OCI-LY3 (cell line): Measurements from ENCODE around the gene SERGEF.

ENCODE experiments used
- EZH2phosphoT487 ChIP-seq: fragments of 200-600 bp; shearing (Covaris generic); IDR thresholded peaks from 2 replicates; pipeline ENCODE4 v1.6.1; 2018; ENCODE audit warnings: antibody characterized with exemption, mixed run types, low read depth
- TF ChIP-seq, protein P1 (sequence below): fragments of 200-600, 300-600 bp; sonication (generic); IDR thresholded peaks from 2 replicates; pipeline ENCODE4 v1.5.1; 2014; ENCODE audit warnings: antibody characterized with exemption, low read length, low read depth

DNA sequence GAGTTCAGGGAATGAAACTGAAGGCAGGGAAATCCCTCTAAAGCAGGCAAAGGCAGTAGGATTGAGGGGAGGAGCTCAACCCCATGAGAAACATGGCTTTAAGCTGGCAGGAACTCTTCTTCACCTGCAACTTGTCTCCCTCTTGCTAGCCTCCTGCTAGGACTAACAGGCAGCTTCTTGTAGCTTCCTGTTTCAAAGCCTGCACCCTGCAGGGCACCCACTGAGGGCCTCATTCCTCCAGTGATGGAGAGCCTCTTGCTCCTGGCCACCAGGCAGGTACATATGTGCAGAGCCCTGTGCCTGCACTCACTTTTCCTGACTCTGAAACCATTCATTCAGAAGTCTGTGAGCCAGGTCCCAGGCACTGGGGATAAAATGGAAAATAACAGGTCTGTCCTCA lies 137.0 kb downstream of the SERGEF start:
- no peak for TF ChIP-seq EZH2phosphoT487
- TF ChIP-seq, protein P1, sequence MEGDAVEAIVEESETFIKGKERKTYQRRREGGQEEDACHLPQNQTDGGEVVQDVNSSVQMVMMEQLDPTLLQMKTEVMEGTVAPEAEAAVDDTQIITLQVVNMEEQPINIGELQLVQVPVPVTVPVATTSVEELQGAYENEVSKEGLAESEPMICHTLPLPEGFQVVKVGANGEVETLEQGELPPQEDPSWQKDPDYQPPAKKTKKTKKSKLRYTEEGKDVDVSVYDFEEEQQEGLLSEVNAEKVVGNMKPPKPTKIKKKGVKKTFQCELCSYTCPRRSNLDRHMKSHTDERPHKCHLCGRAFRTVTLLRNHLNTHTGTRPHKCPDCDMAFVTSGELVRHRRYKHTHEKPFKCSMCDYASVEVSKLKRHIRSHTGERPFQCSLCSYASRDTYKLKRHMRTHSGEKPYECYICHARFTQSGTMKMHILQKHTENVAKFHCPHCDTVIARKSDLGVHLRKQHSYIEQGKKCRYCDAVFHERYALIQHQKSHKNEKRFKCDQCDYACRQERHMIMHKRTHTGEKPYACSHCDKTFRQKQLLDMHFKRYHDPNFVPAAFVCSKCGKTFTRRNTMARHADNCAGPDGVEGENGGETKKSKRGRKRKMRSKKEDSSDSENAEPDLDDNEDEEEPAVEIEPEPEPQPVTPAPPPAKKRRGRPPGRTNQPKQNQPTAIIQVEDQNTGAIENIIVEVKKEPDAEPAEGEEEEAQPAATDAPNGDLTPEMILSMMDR: no peak
